Muscle layer of duodenum (tissue), 2 donors: Measurements from ENCODE around the gene DCLK1.

ENCODE experiments used
- H3K27ac ChIP-seq: one replicate; pipeline ENCODE4 v1.7.0; 2013; ENCODE audit warnings: mild to moderate bottlenecking, low read length
- H3K27me3 ChIP-seq: one replicate; pipeline ENCODE4 v1.7.0; 2013; ENCODE audit warnings: low read depth, mild to moderate bottlenecking, control low read depth, low read length
- H3K36me3 ChIP-seq, 2 donors: one replicate each; pipeline ENCODE4 v1.7.0; 2013; ENCODE audit warnings: low read length in 2 of 2, control low read depth in 1 of 2, mild to moderate bottlenecking in 1 of 2; ENCODE audit not compliant: insufficient read depth in 2 of 2, control insufficient read depth in 1 of 2
- H3K4me1 ChIP-seq, 2 donors: one replicate each; pipeline ENCODE4 v1.7.0; 2013; ENCODE audit warnings: low read length in 2 of 2, mild to moderate bottlenecking in 2 of 2, control low read depth in 1 of 2, moderate library complexity in 1 of 2; ENCODE audit not compliant: insufficient read depth in 2 of 2, control insufficient read depth in 1 of 2
- H3K4me3 ChIP-seq, 2 donors: one replicate each; pipeline ENCODE4 v1.7.0; 2013; ENCODE audit warnings: low read length in 2 of 2, low read depth in 1 of 2, mild to moderate bottlenecking in 1 of 2
- H3K9me3 ChIP-seq, 2 donors: one replicate each; pipeline ENCODE4 v1.7.0; 2013; ENCODE audit warnings: low read length in 2 of 2, control low read depth in 1 of 2, mild to moderate bottlenecking in 1 of 2; ENCODE audit not compliant: control insufficient read depth in 1 of 2
- donor health status: healthy.

DCLK1 gene

GRCh38 chr13:35854286-35854685, 276.9 kb downstream of the DCLK1 start:
- Histone ChIP-seq H3K27me3 (no peaks in the 10 kb centered on the region), H3K36me3 (peaks cover 0 to 4% of the 10 kb centered on the region in 2 donors), H3K9me3 (no peaks in the 10 kb centered on the region), H3K27ac (no peak overlapping the region), H3K4me1 (peaks cover 0 to 5% of the 10 kb centered on the region in 2 donors), H3K4me3 (no peak overlapping the region)

- Histone ChIP-seq H3K4me1 (peaks cover 0 to 6% of the 10 kb centered on the region in 2 donors), H3K36me3 (peaks cover 0 to 4% of the 10 kb centered on the region in 2 donors), H3K9me3 (no peaks in the 10 kb centered on the region), H3K4me3 (no peak overlapping the region), H3K27ac (no peak overlapping the region), H3K27me3 (no peaks in the 10 kb centered on the region)
Observed at GRCh38 chr13:35851881-35852280, 279.3 kb downstream of the DCLK1 start.

GRCh38 chr13:35851356-35851755, 279.8 kb downstream of the DCLK1 start:
- H3K27me3 ChIP-seq = no peaks in the 10 kb centered on the region
- no peak overlapping the region for H3K27ac ChIP-seq
- H3K9me3 ChIP-seq = no peaks in the 10 kb centered on the region
- H3K4me1 ChIP-seq = peaks cover 0 to 6% of the 10 kb centered on the region in 2 donors
- no peak overlapping the region for H3K4me3 ChIP-seq
- H3K36me3 ChIP-seq = peaks cover 0 to 4% of the 10 kb centered on the region in 2 donors

- Histone ChIP-seq H3K27ac (no peak overlapping the region), H3K27me3 (no peaks in the 10 kb centered on the region), H3K4me1 (peaks cover 0 to 6% of the 10 kb centered on the region in 2 donors), H3K4me3 (no peak overlapping the region), H3K36me3 (peaks cover 0 to 4% of the 10 kb centered on the region in 2 donors), H3K9me3 (no peaks in the 10 kb centered on the region)
Observed at GRCh38 chr13:35850569-35850968, 280.6 kb downstream of the DCLK1 start.

GRCh38 chr13:35849256-35849644, 281.9 kb downstream of the DCLK1 start:
- H3K36me3 ChIP-seq = peaks cover 0 to 4% of the 10 kb centered on the region in 2 donors
- H3K27me3 ChIP-seq = no peaks in the 10 kb centered on the region
- H3K27ac ChIP-seq = no peak overlapping the region
- no peaks in the 10 kb centered on the region for H3K9me3 ChIP-seq
- peaks cover 0 to 6% of the 10 kb centered on the region in 2 donors for H3K4me1 ChIP-seq
- no peak overlapping the region for H3K4me3 ChIP-seq

- Histone ChIP-seq H3K27ac (peak overlapping the region; percentile 20), H3K27me3 (no peaks in the 10 kb centered on the region), H3K9me3 (no peaks in the 10 kb centered on the region), H3K4me3 (peak overlapping the region in 1 of 2 donors; percentile 25), H3K36me3 (peaks cover 0 to 4% of the 10 kb centered on the region in 2 donors), H3K4me1 (peaks cover 0 to 6% of the 10 kb centered on the region in 2 donors)
Observed at GRCh38 chr13:35848336-35849255, 282.6 kb downstream of the DCLK1 start.

- peaks cover 0 to 19% of the 10 kb centered on the region in 2 donors for H3K4me1 ChIP-seq
- no peaks in the 10 kb centered on the region for H3K9me3 ChIP-seq
- H3K4me3 ChIP-seq = no peak overlapping the region
- no peaks in the 10 kb centered on the region for H3K36me3 ChIP-seq
- no peaks in the 10 kb centered on the region for H3K27me3 ChIP-seq
- no peak overlapping the region for H3K27ac ChIP-seq
Observed at GRCh38 chr13:35843272-35843671, 287.9 kb downstream of the DCLK1 start.

- H3K36me3 ChIP-seq = no peaks in the 10 kb centered on the region
- no peak overlapping the region for H3K27ac ChIP-seq
- no peaks in the 10 kb centered on the region for H3K27me3 ChIP-seq
- no peak overlapping the region for H3K4me3 ChIP-seq
- H3K9me3 ChIP-seq = no peaks in the 10 kb centered on the region
- H3K4me1 ChIP-seq = peaks cover 0 to 13% of the 10 kb centered on the region in 2 donors
Observed at GRCh38 chr13:35841060-35841521, 290.1 kb downstream of the DCLK1 start.

GRCh38 chr13:35839806-35840205, 291.4 kb downstream of the DCLK1 start:
- no peaks in the 10 kb centered on the region for H3K36me3 ChIP-seq
- H3K4me1 ChIP-seq = peaks cover 0 to 13% of the 10 kb centered on the region in 2 donors
- no peak overlapping the region for H3K27ac ChIP-seq
- H3K9me3 ChIP-seq = no peaks in the 10 kb centered on the region
- no peaks in the 10 kb centered on the region for H3K27me3 ChIP-seq
- H3K4me3 ChIP-seq = no peak overlapping the region

GRCh38 chr13:35838356-35838755, 292.8 kb downstream of the DCLK1 start:
- H3K4me1 ChIP-seq = peaks cover 0 to 13% of the 10 kb centered on the region in 2 donors
- no peaks in the 10 kb centered on the region for H3K9me3 ChIP-seq
- H3K36me3 ChIP-seq = no peaks in the 10 kb centered on the region
- H3K27me3 ChIP-seq = no peaks in the 10 kb centered on the region
- no peak overlapping the region for H3K4me3 ChIP-seq
- no peak overlapping the region for H3K27ac ChIP-seq

- Histone ChIP-seq H3K4me3 (no peak overlapping the region), H3K36me3 (no peaks in the 10 kb centered on the region), H3K27me3 (no peaks in the 10 kb centered on the region), H3K27ac (no peak overlapping the region), H3K9me3 (no peaks in the 10 kb centered on the region), H3K4me1 (peaks cover 0 to 13% of the 10 kb centered on the region in 2 donors)
Observed at GRCh38 chr13:35836446-35836845, 294.7 kb downstream of the DCLK1 start.
